Measurements from ENCODE around the gene ECT2.
"Not testable (repeated sequence)": the region's sequence is repeated elsewhere in the genome, so short reads cannot be mapped to it uniquely, and the experiment has no call there.

The ECT2 gene, protein sequence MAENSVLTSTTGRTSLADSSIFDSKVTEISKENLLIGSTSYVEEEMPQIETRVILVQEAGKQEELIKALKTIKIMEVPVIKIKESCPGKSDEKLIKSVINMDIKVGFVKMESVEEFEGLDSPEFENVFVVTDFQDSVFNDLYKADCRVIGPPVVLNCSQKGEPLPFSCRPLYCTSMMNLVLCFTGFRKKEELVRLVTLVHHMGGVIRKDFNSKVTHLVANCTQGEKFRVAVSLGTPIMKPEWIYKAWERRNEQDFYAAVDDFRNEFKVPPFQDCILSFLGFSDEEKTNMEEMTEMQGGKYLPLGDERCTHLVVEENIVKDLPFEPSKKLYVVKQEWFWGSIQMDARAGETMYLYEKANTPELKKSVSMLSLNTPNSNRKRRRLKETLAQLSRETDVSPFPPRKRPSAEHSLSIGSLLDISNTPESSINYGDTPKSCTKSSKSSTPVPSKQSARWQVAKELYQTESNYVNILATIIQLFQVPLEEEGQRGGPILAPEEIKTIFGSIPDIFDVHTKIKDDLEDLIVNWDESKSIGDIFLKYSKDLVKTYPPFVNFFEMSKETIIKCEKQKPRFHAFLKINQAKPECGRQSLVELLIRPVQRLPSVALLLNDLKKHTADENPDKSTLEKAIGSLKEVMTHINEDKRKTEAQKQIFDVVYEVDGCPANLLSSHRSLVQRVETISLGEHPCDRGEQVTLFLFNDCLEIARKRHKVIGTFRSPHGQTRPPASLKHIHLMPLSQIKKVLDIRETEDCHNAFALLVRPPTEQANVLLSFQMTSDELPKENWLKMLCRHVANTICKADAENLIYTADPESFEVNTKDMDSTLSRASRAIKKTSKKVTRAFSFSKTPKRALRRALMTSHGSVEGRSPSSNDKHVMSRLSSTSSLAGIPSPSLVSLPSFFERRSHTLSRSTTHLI

DNA sequence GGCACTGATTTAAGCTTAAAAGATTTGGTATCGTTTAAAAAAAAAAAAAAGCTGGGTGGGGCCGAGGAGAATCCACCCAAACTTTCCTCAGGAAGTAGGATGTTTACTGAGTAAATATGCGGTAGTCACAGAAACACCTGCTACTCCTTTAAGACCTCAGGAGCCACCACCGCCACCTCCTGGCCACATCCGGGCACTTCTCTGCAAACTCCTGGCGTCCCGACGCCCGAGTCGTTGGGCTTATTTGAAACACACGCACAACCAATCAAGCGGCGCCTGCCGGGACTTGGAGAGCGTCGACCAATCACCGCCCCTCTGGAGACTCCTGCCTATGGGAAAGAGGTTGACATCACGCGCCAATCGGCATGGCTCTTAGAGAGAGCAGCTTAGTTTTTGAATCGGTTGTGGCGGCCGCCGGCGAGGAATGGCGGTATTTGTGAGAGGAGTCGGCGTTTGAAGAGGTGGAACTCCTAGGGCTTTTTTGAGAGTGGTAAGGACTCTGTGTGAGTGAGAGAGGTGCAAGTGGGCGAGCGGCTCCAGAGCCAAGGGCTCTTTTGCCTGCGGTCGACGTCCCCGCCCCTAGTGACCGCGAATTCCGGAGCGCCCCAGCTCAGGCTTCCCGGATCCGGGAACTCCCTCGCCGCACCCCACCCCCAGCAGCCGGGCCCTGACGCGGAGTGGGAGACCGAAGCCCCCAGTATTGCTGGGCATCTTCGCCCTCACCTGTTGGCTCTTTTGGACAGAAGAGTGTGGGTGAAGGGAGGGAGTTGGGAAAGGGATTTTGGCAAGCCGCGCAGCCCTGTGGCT, at the start of gene ECT2:
Gene ECT2, plus strand, starts transcription at position 359 of the 807 bp plus-strand sequence. CDS start 3,805 bp downstream, outside the sequence.
- peak; percentile 98 for DNase-seq (ENCODE audit: low spot score)

- DNase-seq (ENCODE audit: low spot score): no peak
Measured at GRCh38 chr3:172700936-172701455, 49.5 kb upstream of the ECT2 start.

GRCh38 chr3:172701751-172702150, 48.8 kb upstream of the ECT2 start:
- DNase-seq (ENCODE audit: low spot score): no peak

GRCh38 chr3:172702256-172702655, 48.3 kb upstream of the ECT2 start:
- DNase-seq (ENCODE audit: low spot score): no peak

DNA sequence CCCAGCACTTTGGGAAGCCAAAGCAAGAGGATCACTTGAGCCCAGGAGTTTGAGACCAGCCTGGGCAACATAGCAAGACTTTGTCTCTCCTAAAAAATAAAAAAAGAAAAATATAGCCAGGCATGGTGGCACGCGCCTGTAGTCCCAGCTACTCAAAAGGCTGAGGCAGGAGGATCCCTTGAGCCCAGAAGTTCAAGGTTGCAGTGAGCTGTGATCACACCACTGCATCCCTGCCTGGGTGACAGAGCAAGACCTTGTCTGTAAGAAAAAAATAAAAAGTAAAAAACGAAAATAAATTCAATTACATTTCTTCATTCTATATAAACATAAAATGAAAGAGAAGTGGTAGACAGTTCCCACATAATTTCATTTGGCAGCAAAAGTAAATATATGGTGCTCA, 47.8 kb upstream of the ECT2 start:
- not testable (repeated sequence) for DNase-seq (ENCODE audit: low spot score)

DNA sequence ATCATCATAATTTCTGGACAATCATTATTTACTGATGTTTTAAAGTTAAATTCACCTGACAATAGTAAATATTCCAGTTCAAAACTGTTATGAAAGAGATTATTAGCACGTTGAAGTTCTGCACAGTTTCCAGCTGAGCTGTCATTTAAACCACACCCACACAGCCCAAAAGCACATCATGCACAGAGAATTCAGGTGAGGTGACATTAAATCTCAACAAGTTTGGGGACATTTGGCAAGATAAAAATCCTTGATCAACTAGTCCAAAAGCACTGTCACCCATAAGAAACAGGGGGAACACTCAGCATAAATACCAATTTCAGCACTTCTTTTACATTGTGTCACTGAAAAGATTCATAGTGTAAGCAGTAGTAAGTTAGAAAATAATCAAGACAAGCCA, 46.5 kb upstream of the ECT2 start:
- DNase-seq (ENCODE audit: low spot score): no peak

DNA sequence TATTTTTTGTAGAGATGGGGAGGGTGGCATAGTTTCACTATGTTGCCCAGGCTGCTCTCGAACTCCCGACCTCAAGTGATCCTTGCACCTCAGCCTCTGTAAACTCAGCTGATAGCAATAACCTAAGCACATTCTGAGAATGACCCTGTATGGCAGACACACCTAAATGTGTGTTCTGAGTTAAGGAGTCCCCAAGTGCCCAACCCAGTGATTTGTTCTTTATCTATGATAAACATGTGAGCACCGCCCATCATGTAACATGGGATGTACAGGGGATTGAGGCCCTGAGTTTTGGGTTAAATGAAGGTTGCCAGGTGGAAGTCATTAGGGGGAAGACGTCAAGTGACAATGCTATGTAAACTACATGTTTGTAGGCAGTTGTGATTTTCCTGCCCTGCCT, 45.4 kb upstream of the ECT2 start:
- no peak for DNase-seq (ENCODE audit: low spot score)

GRCh38 chr3:172707030-172707429, 43.5 kb upstream of the ECT2 start:
- no peak for DNase-seq (ENCODE audit: low spot score)

GRCh38 chr3:172707967-172708366, 42.6 kb upstream of the ECT2 start:
- peak; percentile 60 for DNase-seq (ENCODE audit: low spot score)

DNA sequence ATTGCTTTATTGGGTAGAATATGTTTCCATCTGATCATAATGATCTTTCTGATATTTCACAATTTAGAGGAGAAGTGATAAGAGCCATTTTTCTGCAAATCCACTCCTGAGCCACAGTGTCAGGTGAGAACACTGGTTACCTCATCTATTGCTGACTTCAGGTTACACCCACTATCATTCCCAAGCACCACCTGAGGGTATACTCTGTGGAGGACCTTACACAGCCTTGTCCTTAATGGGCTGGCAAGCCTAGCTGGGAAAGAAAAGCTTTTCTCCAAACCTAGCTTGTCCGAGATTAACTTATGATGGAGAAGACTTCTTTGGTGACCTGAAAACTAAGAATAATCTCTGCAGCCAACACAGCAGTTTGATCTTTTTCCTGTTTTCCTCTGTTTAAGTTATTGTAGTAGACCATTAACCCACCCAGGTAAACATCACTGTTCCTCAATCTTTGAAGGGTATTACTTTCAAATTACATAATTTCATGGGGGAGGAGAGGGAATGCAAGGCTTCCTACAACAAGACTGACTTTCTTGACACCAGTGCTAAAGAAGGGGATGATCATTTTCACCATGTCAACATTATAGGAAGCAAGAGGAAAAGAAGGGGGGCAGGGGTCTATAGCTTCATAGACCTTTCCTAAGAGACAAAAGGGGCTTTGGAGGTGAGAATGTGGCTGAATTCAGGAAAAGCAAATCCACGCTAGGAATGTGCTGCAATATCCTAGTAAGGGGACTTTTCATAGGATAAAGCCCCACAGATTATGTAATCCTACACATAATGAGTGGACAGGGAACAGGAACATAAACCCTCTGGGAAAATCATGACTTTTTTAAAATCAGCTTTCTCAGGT, 41.4 kb upstream of the ECT2 start:
- DNase-seq (ENCODE audit: low spot score): peak; percentile 22

GRCh38 chr3:172709774-172710663, 40.5 kb upstream of the ECT2 start:
- DNase-seq (ENCODE audit: low spot score): peak; percentile 45

- peak; percentile 90 for DNase-seq (ENCODE audit: low spot score)
Measured at GRCh38 chr3:172710664-172711453, 39.7 kb upstream of the ECT2 start, which contains the start of gene NCEH1. Gene NCEH1 (minus strand): TSS chr3:172711067. CDS start chr3:172710984, 83 bp downstream.

GRCh38 chr3:172711454-172711795, 39.1 kb upstream of the ECT2 start:
- no peak for DNase-seq (ENCODE audit: low spot score)

- no peak for DNase-seq (ENCODE audit: low spot score)
Measured at GRCh38 chr3:172713316-172713715, 37.2 kb upstream of the ECT2 start.

DNA sequence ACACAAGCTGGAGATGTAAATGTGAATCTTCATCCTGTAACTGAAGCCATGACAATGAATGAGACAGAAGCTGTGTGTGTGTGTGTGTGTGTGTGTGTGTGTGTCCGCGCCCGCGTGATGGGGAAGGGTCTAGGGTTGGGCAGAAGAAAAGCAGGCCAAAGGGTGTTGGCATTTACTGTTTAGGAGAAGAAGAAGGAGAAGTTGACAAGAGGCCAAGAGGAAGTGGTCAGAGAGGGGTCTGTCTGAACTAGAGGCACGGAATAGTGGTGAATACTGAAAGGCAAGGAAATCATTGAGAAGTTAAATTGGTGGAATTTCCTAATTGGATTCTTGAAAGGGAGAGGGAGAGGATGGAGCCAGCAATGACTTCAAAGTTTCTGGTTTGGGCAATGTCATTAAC, 34.0 kb upstream of the ECT2 start:
- no peak for DNase-seq (ENCODE audit: low spot score)

DNA sequence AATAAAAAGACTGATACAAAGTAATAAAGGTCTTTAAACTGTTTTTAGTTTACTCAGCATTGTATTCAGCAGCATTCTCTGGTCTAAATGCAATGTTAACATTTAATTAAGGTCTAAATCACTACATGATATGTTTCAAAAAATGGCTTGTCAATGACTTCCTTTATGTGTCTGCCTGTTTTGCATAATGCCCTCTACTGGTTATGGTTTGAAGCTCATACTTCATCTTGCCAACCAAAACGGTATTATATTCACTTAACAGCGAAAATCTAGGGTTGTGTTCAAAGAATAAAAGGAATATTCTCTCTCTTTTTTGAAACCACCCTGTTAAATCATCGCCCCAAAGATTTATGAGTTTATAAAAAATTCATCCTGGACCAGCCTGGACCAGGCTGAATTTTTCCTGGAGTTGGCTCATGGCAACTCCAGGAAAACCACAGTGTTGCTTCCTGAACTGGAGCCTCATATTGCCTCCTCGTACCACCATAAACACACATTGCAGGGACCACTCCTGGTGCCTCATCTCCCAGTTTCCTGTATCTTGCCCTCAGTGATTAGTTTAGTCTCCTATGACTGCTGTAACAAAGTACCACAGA, 32.9 kb upstream of the ECT2 start:
- no peak for DNase-seq (ENCODE audit: low spot score)

DNA sequence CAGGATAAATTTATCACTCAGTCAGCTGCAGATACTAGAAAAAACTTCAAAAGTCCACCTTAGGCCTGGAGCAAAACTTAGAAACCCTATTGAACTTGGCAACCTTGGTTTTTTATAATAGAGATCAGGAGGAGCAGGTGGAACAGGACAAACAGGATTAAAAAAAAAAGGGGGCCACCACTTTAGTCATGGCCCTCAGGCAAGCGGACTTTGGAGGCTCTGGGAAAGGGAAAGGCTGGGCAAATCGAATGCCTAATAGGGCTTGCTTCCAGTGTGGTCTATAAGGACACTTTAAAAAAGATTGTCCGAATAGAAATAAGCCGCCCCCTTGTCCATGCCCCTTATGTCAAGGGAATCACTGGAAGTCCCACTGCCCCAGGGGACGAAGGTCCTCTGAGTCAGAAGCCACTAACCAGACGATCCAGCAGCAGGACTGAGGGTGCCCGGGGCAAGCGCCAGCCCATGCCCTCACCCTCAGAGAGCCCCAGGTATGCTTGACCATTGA, 27.9 kb upstream of the ECT2 start:
- not testable (repeated sequence) for DNase-seq (ENCODE audit: low spot score)

DNA sequence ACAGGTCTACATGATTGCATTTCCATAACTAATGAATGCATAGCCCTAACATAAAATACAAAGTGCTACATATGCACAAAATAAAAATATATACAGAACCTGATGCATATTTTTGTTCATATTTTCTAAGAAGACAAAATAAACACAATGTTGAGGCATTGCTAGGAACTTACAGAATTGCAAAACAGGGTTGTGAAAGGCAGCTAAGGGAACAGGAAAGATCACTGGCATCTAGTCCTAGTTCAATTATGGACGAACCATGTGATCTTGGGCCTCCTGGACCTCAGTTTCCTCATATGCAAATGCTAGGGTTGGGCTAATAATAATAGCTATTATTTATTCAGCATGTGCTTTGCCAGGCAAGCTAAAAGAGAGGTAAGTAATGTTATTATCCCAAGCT, 24.1 kb upstream of the ECT2 start:
- DNase-seq (ENCODE audit: low spot score): no peak
